Epithelial cell of prostate (primary cell): Measurements from ENCODE around the gene MAN1C1.

Source experiments
- DNase-seq: peaks from one replicate; pipeline ENCODE4 v3.0.0-alpha.2; 2011; ENCODE audit warnings: low read depth, low spot score
- H3K27ac ChIP-seq: fragments of 450-650 bp; 2 replicates; pipeline ENCODE4 v1.5.1; 2017; ENCODE audit warnings: mild to moderate bottlenecking

MAN1C1 gene

GRCh38 chr1:25748531-25749205 is 132.1 kb downstream of the MAN1C1 start:
- no peak for DNase-seq
- no peak overlapping the region for H3K27ac ChIP-seq

GRCh38 chr1:25750923-25751605 is 134.5 kb downstream of the MAN1C1 start:
- DNase-seq: no peak
- H3K27ac ChIP-seq: no peak overlapping the region

- DNase-seq: no peak
- no peak overlapping the region for H3K27ac ChIP-seq
Observed at GRCh38 chr1:25754470-25755181, 138.0 kb downstream of the MAN1C1 start.

- no peak for DNase-seq
- no peak overlapping the region for H3K27ac ChIP-seq
Observed at GRCh38 chr1:25755475-25756125, 139.0 kb downstream of the MAN1C1 start.

- no peak overlapping the region for H3K27ac ChIP-seq
- no peak for DNase-seq
Observed at GRCh38 chr1:25756215-25756614, 139.6 kb downstream of the MAN1C1 start.

GRCh38 chr1:25757151-25757845 is 140.7 kb downstream of the MAN1C1 start:
- H3K27ac ChIP-seq: no peak overlapping the region

GRCh38 chr1:25757846-25758185 is 141.2 kb downstream of the MAN1C1 start:
- DNase-seq: no peak
- H3K27ac ChIP-seq: no peak overlapping the region

More at GRCh38 chr1:25757151-25757845, 140.7 kb downstream of the MAN1C1 start:
- DNase-seq: no peak

- H3K27ac ChIP-seq: no peak overlapping the region
- DNase-seq: no peak
Observed at GRCh38 chr1:25758466-25759070, 142.0 kb downstream of the MAN1C1 start.

- DNase-seq: no peak
- no peak overlapping the region for H3K27ac ChIP-seq
Observed at GRCh38 chr1:25760122-25760719, 143.6 kb downstream of the MAN1C1 start.

GRCh38 chr1:25760871-25761270 is 144.3 kb downstream of the MAN1C1 start:
- no peak for DNase-seq

GRCh38 chr1:25763493-25763892 is 146.9 kb downstream of the MAN1C1 start:
- no peak for DNase-seq
- H3K27ac ChIP-seq: no peak overlapping the region

More at GRCh38 chr1:25760871-25761270, 144.3 kb downstream of the MAN1C1 start:
- no peak overlapping the region for H3K27ac ChIP-seq

- DNase-seq: no peak
- no peak overlapping the region for H3K27ac ChIP-seq
Observed at GRCh38 chr1:25765136-25765922, 148.7 kb downstream of the MAN1C1 start.

GRCh38 chr1:25765923-25766589 is 149.5 kb downstream of the MAN1C1 start:
- H3K27ac ChIP-seq: no peak overlapping the region
- DNase-seq: no peak

GRCh38 chr1:25766721-25767436 is 150.3 kb downstream of the MAN1C1 start:
- peak; percentile 22 for DNase-seq
- no peak overlapping the region for H3K27ac ChIP-seq

- no peak for DNase-seq
- no peak overlapping the region for H3K27ac ChIP-seq
Observed at GRCh38 chr1:25767437-25767770, 150.8 kb downstream of the MAN1C1 start.

GRCh38 chr1:25768999-25769398 is 152.4 kb downstream of the MAN1C1 start:
- no peak overlapping the region for H3K27ac ChIP-seq

GRCh38 chr1:25769625-25770383 is 153.2 kb downstream of the MAN1C1 start:
- DNase-seq: no peak
- H3K27ac ChIP-seq: no peak overlapping the region

More at GRCh38 chr1:25768999-25769398, 152.4 kb downstream of the MAN1C1 start:
- no peak for DNase-seq
